Measurements from ENCODE around the gene FTSJ1.

The FTSJ1 gene

GRCh38 chrX:48530736-48531135 is 54.7 kb downstream of the FTSJ1 start:
- no peak for DNase-seq

GRCh38 chrX:48531358-48531959 is 55.5 kb downstream of the FTSJ1 start:
- no peak for DNase-seq

- no peak for DNase-seq
Measured at GRCh38 chrX:48532161-48532560, 56.2 kb downstream of the FTSJ1 start.

GRCh38 chrX:48533165-48533564 is 57.2 kb downstream of the FTSJ1 start:
- DNase-seq, result no peak
